Body of pancreas (tissue), 4 donors: ENCODE measurements around the gene PRX. TPM values are rescaled to one million over a fixed set of nuclear protein-coding genes. Genes with fewer than 3 reads are reported as not detected.

Experiments
- ATAC-seq: fragments of 150-250 bp; one replicate; pipeline ENCODE4 v1.9.1; 2016
- DNase-seq, 4 donors: peaks; one replicate each; pipeline ENCODE4 v3.0.0-alpha.2; 2019
- H3K27ac ChIP-seq, 4 donors: fragments of 200-600 bp; sonication (generic); 1 replicate in 3 of 4; 2 replicates in 1 of 4; pipeline versions ENCODE4 v1.5.1 to v1.6.1; 2016 to 2019; ENCODE audit warnings: mild to moderate bottlenecking in 1 of 4, mixed read lengths in 1 of 4, moderate library complexity in 1 of 4
- H3K27me3 ChIP-seq, 2 donors: fragments of 200-600 bp; sonication (generic); one replicate each; pipeline ENCODE4 v1.6.0; 2016; ENCODE audit warnings: mild to moderate bottlenecking in 1 of 2
- H3K36me3 ChIP-seq, 2 donors: fragments of 200-600 bp; sonication (generic); replicated peaks in 1 of 2; 2 replicates each; pipeline ENCODE4 v1.5.1; 2016; ENCODE audit warnings: low read depth in 2 of 2; ENCODE audit not compliant: insufficient read depth in 1 of 2
- H3K4me1 ChIP-seq: fragments of 200-600 bp; sonication (generic); one replicate; pipeline ENCODE4 v1.6.0; 2016
- H3K4me3 ChIP-seq, 2 donors: fragments of 200-600 bp; sonication (generic); 1 replicate in 1 of 2; 2 replicates in 1 of 2; pipeline ENCODE4 v1.5.1; 2016 to 2019
- H3K9me3 ChIP-seq, 3 donors: fragments of 200-600 bp; sonication (generic); 1 replicate in 2 of 3; 2 replicates in 1 of 3; pipeline ENCODE4 v1.5.1; 2016
- POLR2A ChIP-seq, 3 donors: fragments of 450-650 bp; IDR thresholded peaks; one replicate each; pipeline ENCODE4 v1.6.1; 2016; ENCODE audit warnings: antibody characterized with exemption in 3 of 3, mild to moderate bottlenecking in 2 of 3
- WGBS, 2 donors: methylation state at CpG; one replicate each; pipeline ENCODE4 v1.1.5; 2017; 5-methylcytosine and 5-hydroxymethylcytosine counted together
- intact Hi-C: fragments of 100-400 bp; cut with DNase I; formaldehyde crosslinking; loops from one replicate; pipeline ENCODE4 v1.15.1; 2023
- total RNA-seq, 2 donors: library from RNA; depleted of rRNA; stranded (reverse); fragments of >200 nt; gene quantifications; one replicate each; pipeline ENCODE4 v1.1.0, GENCODE V29; 2016
- TF ChIP-seq, protein P1 (sequence below), 7 experiments: fragments of 450-650 bp in 4 of 7; fragments of 200-600 bp in 3 of 7; sonication (generic) in 3 of 7; IDR thresholded peaks; one replicate each; pipeline ENCODE4 v1.5.1; 2016 to 2019; ENCODE audit warnings: antibody characterized with exemption in 7 of 7

The PRX gene
- total RNA-seq, 2 donors from 2014 or later, result 5.7 to 14.8 TPM

- Histone ChIP-seq H3K27ac (no peak overlapping the region), H3K4me1 (no peaks in the 10 kb centered on the region), H3K9me3 (no peaks in the 10 kb centered on the region), H3K36me3 (no peaks in the 10 kb centered on the region), H3K27me3 (no peaks in the 10 kb centered on the region), H3K4me3 (no peak overlapping the region)
- intact Hi-C loops, result no loop called here
- 78 to 79% methylated on average over 9 to 15 of the region's 21 CpGs for WGBS, 2 donors
- DNase-seq (no peak), ATAC-seq (no peak)
- TF ChIP-seq POLR2A (IDR thresholded peaks at IDR 0.05), result no peak
- TF ChIP-seq, protein P1, sequence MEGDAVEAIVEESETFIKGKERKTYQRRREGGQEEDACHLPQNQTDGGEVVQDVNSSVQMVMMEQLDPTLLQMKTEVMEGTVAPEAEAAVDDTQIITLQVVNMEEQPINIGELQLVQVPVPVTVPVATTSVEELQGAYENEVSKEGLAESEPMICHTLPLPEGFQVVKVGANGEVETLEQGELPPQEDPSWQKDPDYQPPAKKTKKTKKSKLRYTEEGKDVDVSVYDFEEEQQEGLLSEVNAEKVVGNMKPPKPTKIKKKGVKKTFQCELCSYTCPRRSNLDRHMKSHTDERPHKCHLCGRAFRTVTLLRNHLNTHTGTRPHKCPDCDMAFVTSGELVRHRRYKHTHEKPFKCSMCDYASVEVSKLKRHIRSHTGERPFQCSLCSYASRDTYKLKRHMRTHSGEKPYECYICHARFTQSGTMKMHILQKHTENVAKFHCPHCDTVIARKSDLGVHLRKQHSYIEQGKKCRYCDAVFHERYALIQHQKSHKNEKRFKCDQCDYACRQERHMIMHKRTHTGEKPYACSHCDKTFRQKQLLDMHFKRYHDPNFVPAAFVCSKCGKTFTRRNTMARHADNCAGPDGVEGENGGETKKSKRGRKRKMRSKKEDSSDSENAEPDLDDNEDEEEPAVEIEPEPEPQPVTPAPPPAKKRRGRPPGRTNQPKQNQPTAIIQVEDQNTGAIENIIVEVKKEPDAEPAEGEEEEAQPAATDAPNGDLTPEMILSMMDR (IDR thresholded peaks at IDR 0.05), result no peak
These were observed 1.7 kb upstream of the PRX start for GRCh38 chr19:40414542-40415535.

DNA sequence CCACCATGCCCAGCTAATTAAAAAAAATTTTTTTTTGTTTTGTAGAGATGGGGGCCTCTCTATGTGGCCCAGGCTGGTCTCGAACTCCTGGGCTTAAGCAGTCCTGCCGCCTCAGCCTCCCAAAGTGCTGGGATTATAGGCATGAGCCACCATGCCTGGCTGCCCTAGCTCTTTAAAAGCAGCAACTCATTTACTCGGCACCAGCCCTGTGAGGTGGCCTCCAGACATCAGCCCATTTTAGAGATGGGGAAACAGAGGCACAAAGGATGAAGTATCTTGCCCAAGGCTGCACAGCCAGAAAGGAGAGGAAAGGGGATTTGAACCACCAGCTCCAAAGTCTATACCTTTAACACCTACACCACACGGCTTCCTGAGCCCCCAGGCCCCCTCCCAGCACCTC lies 312 bp downstream of the PRX start:
- no peaks in the 10 kb centered on the region for H3K4me1 ChIP-seq
- intact Hi-C loops, result no loop called here
- no peak for ATAC-seq
- 71 to 100% methylated on average over 3 to 4 of the region's 4 CpGs for WGBS, 2 donors
- no peak overlapping the region for H3K4me3 ChIP-seq
- TF ChIP-seq, protein P1 (IDR thresholded peaks at IDR 0.05), result no peak
- TF ChIP-seq POLR2A (IDR thresholded peaks at IDR 0.05), result no peak
- H3K27ac ChIP-seq, result no peak overlapping the region
- no peak for DNase-seq
- H3K27me3 ChIP-seq, result no peaks in the 10 kb centered on the region
- no peaks in the 10 kb centered on the region for H3K9me3 ChIP-seq
- H3K36me3 ChIP-seq, result no peaks in the 10 kb centered on the region

DNA sequence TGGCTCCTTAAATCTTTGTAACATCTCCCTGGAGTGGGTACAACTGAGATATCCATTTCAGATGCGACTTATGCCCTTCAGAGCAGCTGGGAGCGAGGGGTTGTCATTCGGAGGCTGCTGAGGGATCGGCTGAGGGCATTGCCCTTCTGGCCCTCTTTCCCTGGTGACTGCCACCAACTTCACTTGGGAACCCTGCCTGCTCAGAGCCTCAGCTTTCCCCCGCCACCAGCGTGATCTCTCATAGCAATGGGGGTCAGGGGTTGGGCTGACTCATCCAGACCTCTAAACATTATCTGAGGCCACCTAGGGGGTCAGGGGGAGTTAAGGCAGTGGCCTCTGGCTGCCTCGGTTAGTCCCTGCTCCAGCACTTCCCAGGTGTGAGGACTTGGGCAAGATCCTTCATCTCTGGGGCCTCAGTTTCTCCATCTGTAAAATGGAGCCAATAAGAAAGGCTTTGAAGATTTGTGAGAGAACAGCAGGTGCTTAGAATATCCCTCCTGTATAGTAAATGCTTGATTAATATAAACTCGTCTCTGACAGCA lies 1.1 kb downstream of the PRX start:
- Histone ChIP-seq H3K27me3 (no peaks in the 10 kb centered on the region), H3K27ac (no peak overlapping the region), H3K36me3 (no peaks in the 10 kb centered on the region), H3K9me3 (no peaks in the 10 kb centered on the region), H3K4me3 (no peak overlapping the region), H3K4me1 (no peaks in the 10 kb centered on the region)
- no peak for DNase-seq
- no peak for ATAC-seq
- 66 to 78% methylated on average over 8 of the region's 8 CpGs for WGBS, 2 donors
- no peak for TF ChIP-seq POLR2A (IDR thresholded peaks at IDR 0.05)
- TF ChIP-seq, protein P1 (IDR thresholded peaks at IDR 0.05), result no peak
- intact Hi-C loops, result no loop called here

- no peak for DNase-seq
- Histone ChIP-seq H3K4me3 (no peak overlapping the region), H3K27me3 (no peaks in the 10 kb centered on the region), H3K27ac (no peak overlapping the region), H3K4me1 (no peaks in the 10 kb centered on the region), H3K9me3 (no peaks in the 10 kb centered on the region), H3K36me3 (no peaks in the 10 kb centered on the region)
- no peak for ATAC-seq
- intact Hi-C loops, result no loop called here
- TF ChIP-seq POLR2A (IDR thresholded peaks at IDR 0.05), result no peak
- TF ChIP-seq, protein P1 (IDR thresholded peaks at IDR 0.05), result no peak
- 60 to 75% methylated on average over 5 to 16 of the region's 16 CpGs for WGBS, 2 donors
These were observed 1.9 kb downstream of the PRX start for GRCh38 chr19:40411125-40411842.
